ENCODE measurements around the gene ANKS1A.
"Not testable (repeated sequence)": the region's sequence is repeated elsewhere in the genome, so short reads cannot be mapped to it uniquely, and the experiment has no call there.

Gene ANKS1A

DNA sequence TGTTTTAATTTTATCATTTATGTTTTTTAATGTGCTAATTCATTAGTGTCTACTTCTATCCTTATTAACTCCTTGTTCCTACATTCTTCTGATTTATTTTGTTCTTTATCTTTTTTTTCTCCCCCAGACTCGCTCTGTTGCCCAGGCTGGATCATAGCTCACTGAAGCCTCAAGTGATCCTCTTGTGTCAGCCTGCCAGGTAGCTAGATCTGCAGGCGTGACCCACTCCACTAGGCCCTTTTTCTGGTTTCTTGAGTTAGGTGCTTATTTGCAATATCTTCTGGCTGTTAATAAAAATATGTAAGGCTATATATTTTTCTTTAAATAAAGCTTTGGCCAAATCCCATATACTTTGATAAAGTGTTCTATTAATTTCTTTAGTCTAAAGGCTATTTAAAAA lies 4.1 kb upstream of the ANKS1A start:
- Histone ChIP-seq H3K36me3 (ENCODE audit: insufficient read depth, insufficient read length, low read length) (peaks cover 25% of the 10 kb centered on the region), H3K9ac (ENCODE audit: insufficient read length, low read depth) (no peak overlapping the region)
- TF ChIP-seq SUZ12 (IDR thresholded peaks at IDR 0.05; ENCODE audit: extremely low read depth, insufficient read depth, insufficient read length) (no peak), ZNF274 (IDR thresholded peaks at IDR 0.05; ENCODE audit: low read depth, low read length) (no peak), YY1 (IDR thresholded peaks at IDR 0.05; ENCODE audit: insufficient read depth, insufficient read length) (no peak)

DNA sequence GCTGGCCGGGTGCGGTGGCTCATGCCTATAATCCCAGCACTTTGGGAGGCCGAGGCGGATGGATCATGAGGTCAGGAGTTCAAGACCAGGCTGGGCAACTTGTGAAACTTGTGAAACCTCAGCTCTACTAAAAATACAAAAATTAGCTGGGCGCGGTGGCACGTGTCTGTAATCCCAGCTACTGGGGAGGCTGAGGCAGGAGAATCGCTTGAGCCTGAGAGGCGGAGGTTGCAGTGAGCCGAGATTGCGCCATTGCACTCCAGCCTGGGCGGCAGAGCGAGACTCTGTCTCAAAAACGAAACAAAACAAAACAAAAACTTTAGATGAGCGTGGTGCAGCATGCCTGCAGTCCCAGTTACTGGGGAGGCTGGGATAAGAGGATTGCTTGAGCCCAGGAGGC lies 3.2 kb upstream of the ANKS1A start:
- not testable (repeated sequence) for H3K27me3 ChIP-seq (ENCODE audit: insufficient read depth, insufficient read length); H3K9me3 ChIP-seq (ENCODE audit: insufficient read depth, low read length); H3K4me1 ChIP-seq (ENCODE audit: insufficient read depth, insufficient read length); DNase-seq (ENCODE audit: low read depth, low spot score); H3K9ac ChIP-seq (ENCODE audit: insufficient read length, low read depth); H3K4me3 ChIP-seq (ENCODE audit: insufficient read length, low read depth)
- H3K36me3 ChIP-seq (ENCODE audit: insufficient read depth, insufficient read length, low read length), result peaks cover 17% of the 10 kb centered on the region

More for the DNA sequence above, 4.1 kb upstream of the ANKS1A start:
- Histone ChIP-seq H3K4me1 (ENCODE audit: insufficient read depth, insufficient read length) (no peaks in the 10 kb centered on the region), H3K4me3 (ENCODE audit: insufficient read length, low read depth) (no peak overlapping the region), H3K27me3 (ENCODE audit: insufficient read depth, insufficient read length) (no peaks in the 10 kb centered on the region), H3K9me3 (ENCODE audit: insufficient read depth, low read length) (no peaks in the 10 kb centered on the region)
- no peak for DNase-seq (ENCODE audit: low read depth, low spot score)

DNA sequence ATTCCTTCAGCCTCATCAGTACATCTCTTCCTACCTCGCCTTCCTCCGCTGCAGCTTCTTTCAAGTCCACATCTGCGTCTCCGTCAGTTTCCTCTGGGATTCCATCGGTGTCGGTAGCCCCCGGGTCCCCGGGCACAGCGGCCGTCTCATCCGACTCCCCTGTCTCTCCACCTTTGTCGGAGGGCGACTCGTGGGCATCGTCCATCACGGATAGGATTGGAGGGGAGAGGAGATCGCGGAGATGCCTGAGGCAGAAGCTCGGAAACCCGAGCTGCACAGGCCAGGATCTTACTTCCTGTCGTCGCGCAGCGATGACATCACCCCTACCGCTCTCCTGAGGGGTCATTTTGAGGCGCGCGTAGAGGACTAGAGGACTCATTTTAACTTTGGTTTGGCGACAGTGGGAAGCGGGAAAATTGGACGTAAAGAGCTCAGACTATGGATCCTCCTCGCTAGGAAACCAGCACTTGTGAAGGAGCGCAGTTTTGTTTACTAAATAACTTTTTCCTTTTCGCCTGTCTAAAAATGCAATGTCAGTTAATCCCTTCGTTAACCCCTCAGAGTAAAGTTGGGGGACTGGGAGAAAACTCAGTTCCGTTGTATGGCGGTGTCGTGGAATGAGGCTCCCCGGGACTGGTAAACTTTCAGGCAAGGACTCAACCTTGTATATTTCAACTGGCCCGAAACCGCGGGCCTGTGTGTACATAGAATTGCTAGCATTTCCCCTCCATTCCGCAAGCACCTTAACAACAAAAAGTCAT lies 1.1 kb upstream of the ANKS1A start, which contains the start of gene TAF11:
TAF11 (minus strand) TSS at position 290 of the 761 bp plus-strand sequence; CDS start at position 205, 85 bp downstream.
- no peak for TF ChIP-seq SUZ12 (IDR thresholded peaks at IDR 0.05; ENCODE audit: extremely low read depth, insufficient read depth, insufficient read length)
- no peak for TF ChIP-seq ZNF274 (IDR thresholded peaks at IDR 0.05; ENCODE audit: low read depth, low read length)
- no peak for TF ChIP-seq YY1 (IDR thresholded peaks at IDR 0.05; ENCODE audit: insufficient read depth, insufficient read length)
- Histone ChIP-seq H3K36me3 (ENCODE audit: insufficient read depth, insufficient read length, low read length) (peaks cover 11% of the 10 kb centered on the region), H3K9ac (ENCODE audit: insufficient read length, low read depth) (peak within 1 kb of the TSS; percentile 93), H3K9me3 (ENCODE audit: insufficient read depth, low read length) (no peaks in the 10 kb centered on the region), H3K27me3 (ENCODE audit: insufficient read depth, insufficient read length) (no peaks in the 10 kb centered on the region), H3K4me3 (ENCODE audit: insufficient read length, low read depth) (peak within 1 kb of the TSS; percentile 89), H3K4me1 (ENCODE audit: insufficient read depth, insufficient read length) (no peaks in the 10 kb centered on the region)
- peak; percentile 85 for DNase-seq (ENCODE audit: low read depth, low spot score)

DNA sequence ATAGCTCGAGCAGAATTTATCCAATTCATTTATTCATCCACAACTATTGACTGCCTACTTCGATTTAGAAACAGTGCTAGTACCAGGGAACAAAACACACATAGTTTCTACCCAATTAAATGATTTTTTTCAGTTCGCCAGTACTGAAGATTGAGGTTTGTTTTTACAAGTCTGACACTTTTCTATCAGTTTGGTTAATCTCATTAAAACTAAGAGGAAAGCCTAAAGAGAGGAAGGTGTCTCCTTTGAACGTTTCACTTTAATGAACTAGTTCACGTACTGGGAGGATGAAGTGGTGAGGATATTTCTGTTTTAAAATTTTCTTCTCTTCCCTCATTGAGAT lies 570 bp upstream of the ANKS1A start:
- no peak for TF ChIP-seq SUZ12 (IDR thresholded peaks at IDR 0.05; ENCODE audit: extremely low read depth, insufficient read depth, insufficient read length)
- Histone ChIP-seq H3K4me1 (ENCODE audit: insufficient read depth, insufficient read length) (no peaks in the 10 kb centered on the region), H3K9me3 (ENCODE audit: insufficient read depth, low read length) (no peaks in the 10 kb centered on the region), H3K27me3 (ENCODE audit: insufficient read depth, insufficient read length) (no peaks in the 10 kb centered on the region), H3K9ac (ENCODE audit: insufficient read length, low read depth) (peak overlapping the region; percentile 93), H3K36me3 (ENCODE audit: insufficient read depth, insufficient read length, low read length) (peaks cover 11% of the 10 kb centered on the region), H3K4me3 (ENCODE audit: insufficient read length, low read depth) (peak overlapping the region; percentile 89)
- DNase-seq (ENCODE audit: low read depth, low spot score), result no peak

DNA sequence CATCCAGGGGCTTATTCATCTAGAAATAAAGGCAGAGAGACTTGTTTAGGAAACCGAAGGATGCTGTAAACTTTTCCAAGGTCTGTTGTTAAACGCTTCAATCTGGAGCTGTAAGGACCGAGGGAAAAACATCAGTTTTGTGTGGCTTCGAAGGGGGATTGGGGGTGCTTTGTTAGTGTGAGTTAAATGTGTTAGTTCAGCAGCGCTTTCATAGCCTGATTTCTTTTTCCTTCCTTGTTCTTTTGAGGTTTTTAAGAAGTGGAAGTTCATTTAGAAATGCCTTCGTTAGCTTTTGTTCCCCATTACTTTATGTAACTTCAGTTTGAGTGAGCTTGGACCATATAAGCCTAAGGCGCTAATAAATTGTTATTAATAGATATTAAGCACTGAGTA lies 1.5 kb downstream of the ANKS1A start:
- Histone ChIP-seq H3K4me3 (ENCODE audit: insufficient read length, low read depth) (no peak overlapping the region), H3K27me3 (ENCODE audit: insufficient read depth, insufficient read length) (no peaks in the 10 kb centered on the region), H3K36me3 (ENCODE audit: insufficient read depth, insufficient read length, low read length) (peaks cover 4% of the 10 kb centered on the region), H3K9me3 (ENCODE audit: insufficient read depth, low read length) (no peaks in the 10 kb centered on the region), H3K4me1 (ENCODE audit: insufficient read depth, insufficient read length) (no peaks in the 10 kb centered on the region), H3K9ac (ENCODE audit: insufficient read length, low read depth) (no peak overlapping the region)
- DNase-seq (ENCODE audit: low read depth, low spot score), result no peak
- TF ChIP-seq SUZ12 (IDR thresholded peaks at IDR 0.05; ENCODE audit: extremely low read depth, insufficient read depth, insufficient read length) (no peak), YY1 (IDR thresholded peaks at IDR 0.05; ENCODE audit: insufficient read depth, insufficient read length) (no peak), ZNF274 (IDR thresholded peaks at IDR 0.05; ENCODE audit: low read depth, low read length) (no peak)

DNA sequence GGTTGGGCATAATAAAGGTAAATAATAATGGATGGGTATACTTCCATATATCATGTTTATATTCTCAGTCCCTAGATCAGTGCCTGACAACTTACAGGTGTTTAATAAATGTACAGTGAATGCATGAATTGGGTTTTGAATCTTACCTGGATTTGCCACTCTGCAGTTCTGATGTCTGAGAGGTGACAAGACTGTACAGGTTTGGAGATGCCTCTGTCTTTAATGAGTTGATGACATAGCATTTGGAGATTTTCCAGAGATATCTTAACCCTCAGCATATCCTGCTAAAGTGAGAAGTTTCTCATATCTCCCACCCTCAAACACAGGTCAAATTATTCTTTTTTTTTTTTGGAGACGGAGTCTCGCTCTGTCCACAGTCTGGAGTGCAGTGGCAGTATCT lies 2.2 kb downstream of the ANKS1A start:
- Histone ChIP-seq H3K9me3 (ENCODE audit: insufficient read depth, low read length) (no peaks in the 10 kb centered on the region), H3K4me1 (ENCODE audit: insufficient read depth, insufficient read length) (no peaks in the 10 kb centered on the region), H3K9ac (ENCODE audit: insufficient read length, low read depth) (no peak overlapping the region), H3K36me3 (ENCODE audit: insufficient read depth, insufficient read length, low read length) (no peaks in the 10 kb centered on the region), H3K4me3 (ENCODE audit: insufficient read length, low read depth) (no peak overlapping the region), H3K27me3 (ENCODE audit: insufficient read depth, insufficient read length) (no peaks in the 10 kb centered on the region)
- DNase-seq (ENCODE audit: low read depth, low spot score), result no peak
- TF ChIP-seq ZNF274 (IDR thresholded peaks at IDR 0.05; ENCODE audit: low read depth, low read length) (no peak), SUZ12 (IDR thresholded peaks at IDR 0.05; ENCODE audit: extremely low read depth, insufficient read depth, insufficient read length) (no peak), YY1 (IDR thresholded peaks at IDR 0.05; ENCODE audit: insufficient read depth, insufficient read length) (no peak)

DNA sequence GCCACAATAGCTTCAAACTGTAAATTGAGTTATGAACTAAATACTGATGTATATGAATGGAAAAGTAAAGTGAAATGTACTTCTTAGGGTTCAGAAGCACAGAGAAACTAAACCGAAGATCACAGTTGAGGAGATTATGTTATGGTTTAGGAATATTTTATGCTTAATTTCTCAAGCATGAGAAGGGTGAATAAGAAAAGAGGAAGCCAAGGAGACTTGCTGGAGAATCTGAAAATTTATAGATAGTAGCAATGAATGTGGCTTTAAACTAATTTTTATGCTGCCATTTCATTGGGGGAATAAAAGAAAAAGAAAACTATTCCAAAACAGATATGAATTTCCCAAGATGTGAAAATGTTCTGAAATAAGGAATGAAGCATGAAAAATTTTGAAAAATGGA lies 5.6 kb downstream of the ANKS1A start:
- Histone ChIP-seq H3K36me3 (ENCODE audit: insufficient read depth, insufficient read length, low read length) (no peaks in the 10 kb centered on the region), H3K9me3 (ENCODE audit: insufficient read depth, low read length) (no peaks in the 10 kb centered on the region), H3K4me3 (ENCODE audit: insufficient read length, low read depth) (no peak overlapping the region), H3K27me3 (ENCODE audit: insufficient read depth, insufficient read length) (no peaks in the 10 kb centered on the region), H3K4me1 (ENCODE audit: insufficient read depth, insufficient read length) (no peaks in the 10 kb centered on the region), H3K9ac (ENCODE audit: insufficient read length, low read depth) (no peak overlapping the region)
- DNase-seq (ENCODE audit: low read depth, low spot score), result no peak
- TF ChIP-seq SUZ12 (IDR thresholded peaks at IDR 0.05; ENCODE audit: extremely low read depth, insufficient read depth, insufficient read length), result no peak
- no peak for TF ChIP-seq YY1 (IDR thresholded peaks at IDR 0.05; ENCODE audit: insufficient read depth, insufficient read length)
- no peak for TF ChIP-seq ZNF274 (IDR thresholded peaks at IDR 0.05; ENCODE audit: low read depth, low read length)
